ENCODE measurements around the gene NDUFS2. TPM values are rescaled to one million over a fixed set of nuclear protein-coding genes. Genes with fewer than 3 reads are reported as not detected.

NDUFS2 gene
- 100 to 1,000 TPM in 2 of 4 donors, 10 to 100 TPM in 2; 73.0 to 118 (median 103) TPM for total RNA-seq

DNA sequence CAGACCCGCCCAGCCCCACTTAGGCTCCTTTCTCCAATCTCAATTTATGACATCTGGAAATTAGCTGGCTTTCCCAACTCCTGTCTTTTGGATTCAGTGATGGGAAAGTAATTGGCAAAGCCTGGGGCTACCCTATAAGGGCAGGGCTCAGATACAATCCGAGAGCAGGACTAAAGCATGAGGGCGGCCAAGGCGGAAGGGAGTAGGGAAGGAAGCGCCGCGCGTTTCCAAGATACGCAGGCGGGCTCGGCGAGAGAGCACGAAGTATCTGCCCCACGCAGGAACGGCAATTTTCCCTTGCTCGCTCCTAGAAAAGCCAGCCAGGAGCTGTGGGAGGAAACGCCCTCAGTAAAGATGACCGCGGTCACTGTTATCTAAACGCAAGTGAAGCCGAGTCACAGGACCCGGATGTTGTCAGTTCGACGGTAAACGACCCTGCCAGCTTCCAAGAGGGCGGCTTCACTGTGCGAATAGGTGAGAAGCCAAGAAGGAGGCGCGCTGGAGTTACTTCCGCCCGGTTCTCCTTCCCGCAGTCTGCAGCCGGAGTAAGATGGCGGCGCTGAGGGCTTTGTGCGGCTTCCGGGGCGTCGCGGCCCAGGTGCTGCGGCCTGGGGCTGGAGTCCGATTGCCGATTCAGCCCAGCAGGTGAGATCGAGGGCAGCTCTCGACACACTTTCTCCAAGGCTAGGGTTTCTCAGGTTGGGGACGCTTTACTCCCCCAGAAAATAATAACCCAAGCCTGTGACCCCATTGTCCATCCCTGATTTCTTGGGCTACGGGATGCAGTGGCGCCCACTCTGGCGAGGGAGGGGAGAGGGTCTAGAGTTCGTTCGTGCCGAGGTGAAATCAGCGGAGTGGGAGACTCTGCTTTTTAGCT is at the start of gene NDUFS2:
Gene NDUFS2, plus strand, starts transcription at position 532 of the 877 bp plus-strand sequence. Its CDS starts 19 bp downstream, at position 551.
- peak in 1 of 5 experiments; percentile 28 for TF ChIP-seq CTCF (IDR thresholded peaks at IDR 0.05)
- TF ChIP-seq EP300 (IDR thresholded peaks at IDR 0.05) = peak; percentile 52 to 93
- TF ChIP-seq POLR2A (IDR thresholded peaks at IDR 0.05) = peak; percentile 59 to 82
- Histone ChIP-seq H3K27me3 (no peaks in the 10 kb centered on the region), H3K9me3 (no peaks in the 10 kb centered on the region), H3K27ac (peak within 1 kb of the TSS; percentile 95 to 98 (median 96)), H3K4me1 (peaks cover 3 to 89% (median 54%) of the 10 kb centered on the region in 4 donors), H3K36me3 (peaks cover 0 to 35% (median 0%) of the 10 kb centered on the region in 3 donors), H3K4me3 (peak within 1 kb of the TSS; percentile 77 to 82 (median 81))
- peak; percentile 95 to 96 for DNase-seq (ENCODE audit: low spot score in 2 of 2)
- 0 to 2% methylated on average over 36 to 53 of the region's 53 CpGs for WGBS, 2 donors

DNA sequence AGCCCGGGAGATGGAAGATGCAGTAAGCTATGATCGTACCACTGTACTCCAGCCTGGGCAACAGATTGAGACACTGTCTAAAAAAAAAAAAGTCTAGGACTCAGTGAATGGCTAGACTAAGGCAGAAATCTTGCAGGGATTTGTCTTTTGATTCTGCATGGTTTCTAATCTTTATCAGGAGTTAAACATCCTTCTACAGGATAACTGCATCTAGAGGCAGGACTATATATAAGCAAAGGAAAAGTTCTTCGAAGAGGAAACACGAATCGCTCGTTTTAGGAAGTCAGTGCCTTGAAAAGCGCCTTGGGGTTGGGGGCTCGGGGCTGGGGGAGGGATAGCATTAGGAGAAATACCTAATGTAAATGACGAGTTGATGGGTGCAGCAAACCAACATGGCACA is 49.0 kb upstream of the NDUFS2 start:
- H3K27ac ChIP-seq = peak overlapping the region; percentile 92 to 98 (median 94)
- no peaks in the 10 kb centered on the region for H3K27me3 ChIP-seq
- peaks cover 0 to 15% (median 0%) of the 10 kb centered on the region in 3 donors for H3K36me3 ChIP-seq
- H3K4me1 ChIP-seq = peaks cover 0 to 20% (median 10%) of the 10 kb centered on the region in 4 donors
- peak overlapping the region; percentile 57 to 84 (median 70) for H3K4me3 ChIP-seq
- H3K9me3 ChIP-seq = no peaks in the 10 kb centered on the region
- WGBS, 2 donors = 18 to 20% methylated on average over 9 of the region's 9 CpGs
- TF ChIP-seq CTCF (IDR thresholded peaks at IDR 0.05) (no peak), POLR2A (IDR thresholded peaks at IDR 0.05) (no peak), EP300 (IDR thresholded peaks at IDR 0.05) (no peak)
- DNase-seq (ENCODE audit: low spot score in 2 of 2) = no peak

GRCh38 chr1:161153682-161154337 is 48.4 kb upstream of the NDUFS2 start, which contains the start of gene UFC1:
Gene UFC1 (plus strand): TSS chr1:161153978. CDS start chr1:161153998, 20 bp downstream.
- Histone ChIP-seq H3K36me3 (peaks cover 0 to 17% (median 0%) of the 10 kb centered on the region in 3 donors), H3K4me1 (peaks cover 0 to 25% (median 13%) of the 10 kb centered on the region in 4 donors), H3K27ac (peak within 1 kb of the TSS; percentile 92 to 98 (median 94)), H3K27me3 (no peaks in the 10 kb centered on the region), H3K4me3 (peak within 1 kb of the TSS; percentile 57 to 84 (median 70)), H3K9me3 (no peaks in the 10 kb centered on the region)
- peak; percentile 66 to 80 for DNase-seq (ENCODE audit: low spot score in 2 of 2)
- WGBS, 2 donors = 1% methylated on average over 33 of the region's 33 CpGs
- peak; percentile 10 to 23 for TF ChIP-seq POLR2A (IDR thresholded peaks at IDR 0.05)
- peak in 1 of 5 experiments; percentile 12 for TF ChIP-seq CTCF (IDR thresholded peaks at IDR 0.05)
- TF ChIP-seq EP300 (IDR thresholded peaks at IDR 0.05) = peak in 1 of 2 donors; percentile 88

GRCh38 chr1:161157867-161158266 is 44.3 kb upstream of the NDUFS2 start:
- no peak for DNase-seq (ENCODE audit: low spot score in 2 of 2)
- no peak overlapping the region for H3K4me3 ChIP-seq
- no peak overlapping the region for H3K27ac ChIP-seq
- H3K4me1 ChIP-seq = peaks cover 0 to 57% (median 24%) of the 10 kb centered on the region in 4 donors
- TF ChIP-seq CTCF (IDR thresholded peaks at IDR 0.05) (no peak), EP300 (IDR thresholded peaks at IDR 0.05) (no peak), POLR2A (IDR thresholded peaks at IDR 0.05) (no peak)
- H3K9me3 ChIP-seq = no peaks in the 10 kb centered on the region
- H3K27me3 ChIP-seq = no peaks in the 10 kb centered on the region
- 79 to 87% methylated on average over 1 of the region's 1 CpG for WGBS, 2 donors
- H3K36me3 ChIP-seq = peaks cover 0 to 41% (median 0%) of the 10 kb centered on the region in 3 donors

All from tibial nerve (tissue), 4 donors.